NCI-H526 treated with DMSO at 0.1 percent for 48 hours (cell line): ENCODE measurements around the gene TAB2.
A peak's percentile ranks its signal among the peaks of the same experiment; 100 is the strongest.
"Not testable (repeated sequence)": the region's sequence is repeated elsewhere in the genome, so short reads cannot be mapped to it uniquely, and the experiment has no call there.

Experiments
- DNase-seq: peaks from one replicate; lab custom pipeline; 2025; lab: John Stamatoyannopoulos, UW

Gene TAB2

GRCh38 chr6:149313070-149313469 is 4.4 kb upstream of the TAB2 start:
- DNase-seq = no peak

- no peak for DNase-seq
These were observed 3.7 kb upstream of the TAB2 start for GRCh38 chr6:149313861-149314260.

GRCh38 chr6:149314325-149314905 is 3.1 kb upstream of the TAB2 start:
- peak; percentile 11 for DNase-seq

- DNase-seq = no peak
These were observed 1.3 kb upstream of the TAB2 start for GRCh38 chr6:149316108-149316727.

- DNase-seq = peak; percentile 76
These were observed 520 bp upstream of the TAB2 start for GRCh38 chr6:149316740-149317643.

GRCh38 chr6:149318581-149319286 is 1.2 kb downstream of the TAB2 start:
- DNase-seq = peak; percentile 37

GRCh38 chr6:149319422-149319821 is 1.9 kb downstream of the TAB2 start:
- no peak for DNase-seq

GRCh38 chr6:149320016-149320415 is 2.5 kb downstream of the TAB2 start:
- DNase-seq = not testable (repeated sequence)

GRCh38 chr6:149320796-149321195 is 3.3 kb downstream of the TAB2 start:
- no peak for DNase-seq

- DNase-seq = no peak
These were observed 5.8 kb downstream of the TAB2 start for GRCh38 chr6:149323353-149323752.

- DNase-seq = no peak
These were observed 6.4 kb downstream of the TAB2 start for GRCh38 chr6:149323925-149324324.

GRCh38 chr6:149324428-149324827 is 6.9 kb downstream of the TAB2 start:
- no peak for DNase-seq

- no peak for DNase-seq
These were observed 8.2 kb downstream of the TAB2 start for GRCh38 chr6:149325648-149326236.

- DNase-seq = no peak
These were observed 10.1 kb downstream of the TAB2 start for GRCh38 chr6:149327638-149328037.

- DNase-seq = no peak
These were observed 10.6 kb downstream of the TAB2 start for GRCh38 chr6:149328083-149328482.

GRCh38 chr6:149329529-149329928 is 12.0 kb downstream of the TAB2 start:
- no peak for DNase-seq

- DNase-seq = no peak
These were observed 12.6 kb downstream of the TAB2 start for GRCh38 chr6:149330133-149330532.

- no peak for DNase-seq
These were observed 13.7 kb downstream of the TAB2 start for GRCh38 chr6:149331043-149331807.

- no peak for DNase-seq
These were observed 14.4 kb downstream of the TAB2 start for GRCh38 chr6:149331871-149332270.

GRCh38 chr6:149332602-149333265 is 15.2 kb downstream of the TAB2 start:
- DNase-seq = peak; percentile 28

- no peak for DNase-seq
These were observed 15.7 kb downstream of the TAB2 start for GRCh38 chr6:149333266-149333620.
